ENCODE data around the gene CRLF1.

Gene CRLF1

DNA sequence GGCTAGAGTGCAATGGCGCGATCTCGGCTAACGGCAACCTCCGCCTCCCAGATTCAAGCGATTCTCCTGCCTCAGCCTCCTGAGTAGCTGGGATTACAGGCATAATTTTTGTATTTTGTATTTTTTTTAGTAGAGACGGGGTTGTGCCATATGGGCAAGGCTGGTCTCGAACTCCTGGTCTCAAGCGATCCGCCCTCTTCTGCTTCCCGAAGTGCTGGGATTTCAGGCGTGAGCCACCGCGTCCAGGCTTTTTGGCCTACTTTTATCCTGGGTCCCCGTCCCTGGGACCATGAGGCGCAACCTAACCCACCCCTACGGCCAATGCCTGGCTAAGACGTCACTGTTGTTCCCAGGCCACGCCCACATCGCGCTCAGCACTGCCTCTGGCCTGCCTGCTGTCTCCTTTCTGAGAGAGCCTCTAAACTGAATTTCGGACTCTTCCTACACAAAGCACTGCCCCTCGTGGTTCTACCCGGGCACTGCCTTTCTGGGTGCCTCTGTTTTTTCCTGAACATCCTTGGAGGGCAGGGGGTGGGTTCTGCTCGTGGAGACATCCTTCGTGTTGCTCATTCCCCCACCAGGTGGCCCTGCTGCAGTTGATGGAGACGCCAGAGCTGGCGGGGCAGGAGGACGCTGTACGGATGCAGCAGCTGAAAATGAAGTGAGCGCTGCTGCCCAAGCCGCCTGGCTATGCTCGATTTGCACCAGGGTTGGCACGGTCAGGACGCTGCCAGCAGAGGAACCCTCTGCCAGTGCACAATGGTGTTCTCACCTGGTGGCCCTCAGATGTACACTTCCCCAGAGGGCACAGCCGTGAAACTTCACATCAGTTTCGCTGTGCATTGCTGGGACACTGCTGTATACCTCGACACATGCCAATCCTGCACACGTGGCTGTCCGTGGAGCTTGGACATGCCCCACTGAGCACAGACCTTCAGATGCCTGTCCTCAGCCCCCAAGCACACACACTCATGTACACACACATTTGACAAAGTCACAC is 16.0 kb downstream of the CRLF1 start:
- peak; percentile 95 for DNase-seq

GRCh38 chr19:18589380-18590272 is 17.0 kb downstream of the CRLF1 start:
- peak; percentile 81 for DNase-seq

DNA sequence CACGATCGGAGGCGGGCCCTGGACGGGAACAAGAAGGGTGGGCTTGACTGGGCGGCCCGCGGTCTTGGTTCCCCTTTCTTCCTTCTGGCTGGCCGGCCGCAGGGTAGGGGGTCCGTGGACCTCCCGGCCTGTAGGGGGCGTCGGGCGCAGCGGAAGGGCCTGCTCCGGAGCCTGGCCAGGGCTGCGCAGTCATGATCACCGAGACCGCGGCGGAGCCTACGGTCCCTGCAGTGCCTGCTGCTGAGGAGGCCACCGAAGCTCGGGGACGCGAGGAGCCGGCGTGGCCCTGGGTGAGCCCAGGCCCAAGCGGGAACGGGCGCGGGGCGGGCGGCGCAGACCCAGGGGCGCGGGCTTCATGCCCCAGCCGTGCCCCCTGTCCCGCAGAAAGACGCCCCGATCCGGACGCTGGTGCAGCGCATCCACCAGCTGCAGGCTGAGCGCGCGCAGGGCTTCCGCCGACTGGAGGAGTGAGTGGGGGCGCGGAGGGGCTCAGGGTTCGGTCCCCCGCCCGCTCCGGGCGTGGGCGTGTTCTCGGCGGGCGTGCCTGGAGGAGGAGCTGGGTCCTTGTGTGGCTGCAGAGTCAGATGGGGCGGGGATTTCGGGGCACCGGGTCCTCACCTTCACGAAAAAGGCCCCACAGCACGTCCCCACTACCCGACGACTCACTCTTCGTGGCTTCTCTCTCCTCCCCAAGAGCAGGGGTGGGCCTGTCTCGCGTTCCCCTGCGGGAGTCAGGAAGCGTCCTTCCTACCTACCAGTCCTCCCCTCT is 17.8 kb downstream of the CRLF1 start, which contains the start of gene REX1BD:
Gene REX1BD, plus strand, starts transcription at position 188 of the 769 bp plus-strand sequence. Its CDS starts 4 bp downstream, at position 192.
- peak; percentile 65 for DNase-seq

DNA sequence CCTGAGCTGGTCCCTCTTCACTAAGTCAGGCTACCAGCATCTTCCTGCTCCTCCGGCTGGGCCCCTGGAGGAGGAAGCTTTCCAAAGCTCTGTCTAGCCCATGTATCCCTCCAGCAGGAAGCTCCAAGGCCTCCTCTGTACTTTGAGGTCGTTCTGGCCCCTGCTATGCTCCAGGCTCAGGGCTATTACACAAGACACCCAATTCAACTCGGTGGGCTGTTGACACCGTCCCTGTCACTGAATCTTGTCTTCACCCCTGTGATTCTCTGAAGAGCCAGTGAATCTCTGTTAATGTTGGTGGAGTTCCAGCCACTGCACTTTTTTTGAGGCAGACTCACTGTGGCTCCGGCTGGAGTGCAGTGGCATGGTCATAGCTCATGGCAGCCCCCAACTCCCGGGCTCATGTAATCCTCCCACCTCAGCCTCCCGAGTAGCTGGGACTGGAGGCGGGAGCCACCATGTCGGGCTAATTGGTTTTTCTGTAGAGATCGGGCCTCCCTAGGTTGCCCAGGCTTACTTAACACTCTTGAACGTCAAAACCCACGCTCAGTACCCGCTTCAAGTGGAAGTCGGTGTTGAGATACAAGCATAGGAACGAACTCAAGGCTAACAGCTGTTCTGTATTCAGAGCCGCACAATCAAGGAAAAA is 18.5 kb downstream of the CRLF1 start:
- no peak for DNase-seq

- no peak for DNase-seq
Observed at GRCh38 chr19:18587561-18587960, 19.0 kb downstream of the CRLF1 start.

GRCh38 chr19:18586306-18586705 is 20.3 kb downstream of the CRLF1 start:
- DNase-seq = no peak

- DNase-seq = no peak
Observed at GRCh38 chr19:18580311-18580710, 26.3 kb downstream of the CRLF1 start.

DNA sequence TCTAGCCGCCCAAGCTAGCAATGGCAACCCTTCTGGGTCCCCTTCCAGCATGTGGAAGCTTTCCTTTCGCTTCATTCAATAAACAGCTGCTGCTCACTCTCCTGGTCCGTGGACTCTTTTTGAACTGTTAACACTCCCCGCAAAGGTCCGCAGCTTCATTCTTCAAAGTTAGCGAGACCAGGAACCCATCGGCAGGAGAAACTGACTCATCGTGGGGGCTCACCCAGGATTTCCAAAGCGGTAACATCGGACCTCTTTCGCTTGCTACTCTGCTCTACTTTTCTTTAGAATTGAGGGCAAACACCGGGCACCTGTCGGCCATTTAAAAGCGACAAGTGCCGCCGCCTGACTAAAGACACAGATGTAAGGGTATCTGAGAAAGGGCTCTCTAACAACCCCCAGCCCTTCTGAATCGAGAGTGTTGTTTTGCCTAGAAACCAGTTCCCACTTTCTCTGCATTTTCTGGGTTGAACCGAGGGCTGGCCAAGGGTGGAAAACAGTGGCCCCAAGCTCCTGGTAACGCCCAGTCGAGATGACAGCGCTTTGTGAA is 29.2 kb downstream of the CRLF1 start:
- DNase-seq = no peak

DNA sequence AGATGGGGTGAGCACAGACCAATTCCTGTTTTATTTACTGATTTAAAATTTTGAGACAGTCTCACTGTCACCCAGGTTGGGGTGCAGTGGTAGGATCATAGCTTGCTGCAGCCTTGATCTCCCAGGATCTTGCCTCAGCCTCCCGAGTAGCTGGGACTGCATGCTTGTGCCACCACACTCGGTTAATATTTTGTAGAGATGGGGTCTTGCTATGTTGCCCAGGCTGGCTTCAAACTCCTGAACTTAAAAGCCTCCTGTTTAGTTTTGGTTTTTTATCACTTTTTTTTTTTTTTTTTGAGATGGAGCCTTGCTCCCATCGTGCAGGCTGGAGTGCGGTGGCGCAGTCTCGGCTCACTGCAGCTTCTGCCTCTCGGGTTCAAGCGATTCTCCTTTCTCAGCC is 30.2 kb downstream of the CRLF1 start:
- DNase-seq = no peak

GRCh38 chr19:18574691-18575291 is 31.8 kb downstream of the CRLF1 start:
- DNase-seq = no peak

- DNase-seq = peak; percentile 95
Observed at GRCh38 chr19:18571564-18572344, 34.8 kb downstream of the CRLF1 start, which contains the start of gene UBA52. TSS of gene UBA52 (plus strand) at chr19:18571857. CDS start at chr19:18573301, 1,444 bp downstream.

DNA sequence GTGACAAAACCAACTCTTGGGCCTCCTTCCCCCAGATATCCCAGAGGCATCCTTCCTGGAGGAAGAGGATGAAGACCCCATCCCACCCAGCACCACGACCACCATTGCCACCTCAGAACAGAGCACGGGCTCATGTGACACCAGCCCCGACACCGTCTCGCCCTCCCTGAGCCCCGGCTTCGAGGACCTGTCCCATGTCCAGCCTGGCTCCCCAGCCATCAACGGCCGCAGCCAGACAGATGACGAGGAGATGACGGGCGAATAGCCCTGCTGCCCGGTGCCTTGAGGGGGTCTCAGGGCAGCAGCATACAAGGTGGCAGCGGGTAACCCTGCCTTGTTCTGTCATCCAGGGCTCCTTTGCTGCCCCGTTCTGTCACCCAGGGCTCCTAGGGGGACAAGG is 38.2 kb downstream of the CRLF1 start:
- no peak for DNase-seq

DNA sequence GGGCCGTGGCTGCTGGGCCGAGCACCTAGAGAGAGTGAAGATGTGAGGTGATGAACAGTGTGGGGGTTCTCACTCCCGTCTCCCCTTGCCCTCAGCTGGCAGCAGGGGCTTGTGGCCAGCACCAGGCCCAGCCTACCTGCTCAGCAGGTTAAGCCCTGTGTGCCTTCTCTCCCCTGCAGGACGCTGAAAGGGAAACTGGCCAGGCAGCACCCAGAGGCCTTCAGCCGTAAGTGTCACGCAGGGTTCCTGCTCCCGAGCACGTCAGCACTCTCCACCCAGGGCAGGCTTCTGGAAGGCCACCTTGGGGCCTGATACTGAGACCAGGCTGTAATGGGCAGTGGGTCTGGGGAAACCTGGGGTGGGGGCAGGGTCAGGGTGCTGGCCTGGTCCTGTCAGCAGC is 39.6 kb downstream of the CRLF1 start:
- DNase-seq = no peak

DNA sequence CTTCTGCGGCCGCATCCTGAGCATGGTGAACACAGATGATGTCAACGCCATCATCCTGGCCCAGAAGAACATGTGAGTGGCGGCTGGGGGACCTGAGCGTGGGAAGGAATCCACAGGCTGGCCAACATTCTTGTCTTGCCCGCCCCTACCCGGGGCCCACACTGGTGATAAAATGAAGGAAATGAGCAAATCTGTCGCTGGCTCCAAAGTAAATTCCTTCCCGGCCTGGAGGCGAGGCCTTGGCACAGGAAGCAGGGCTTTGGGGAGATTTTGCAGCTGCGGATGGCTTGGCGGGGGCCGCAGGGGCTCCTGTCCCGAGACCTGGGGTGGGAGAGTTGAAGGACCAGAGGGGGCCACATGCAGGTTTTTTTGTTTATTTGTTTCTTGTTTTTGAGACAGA is 44.5 kb downstream of the CRLF1 start:
- DNase-seq = no peak

- DNase-seq = no peak
Observed at GRCh38 chr19:18559685-18560084, 46.9 kb downstream of the CRLF1 start.

GRCh38 chr19:18558604-18559003 is 48.0 kb downstream of the CRLF1 start:
- DNase-seq = no peak

GRCh38 chr19:18558202-18558555 is 48.4 kb downstream of the CRLF1 start:
- DNase-seq = no peak

DNA sequence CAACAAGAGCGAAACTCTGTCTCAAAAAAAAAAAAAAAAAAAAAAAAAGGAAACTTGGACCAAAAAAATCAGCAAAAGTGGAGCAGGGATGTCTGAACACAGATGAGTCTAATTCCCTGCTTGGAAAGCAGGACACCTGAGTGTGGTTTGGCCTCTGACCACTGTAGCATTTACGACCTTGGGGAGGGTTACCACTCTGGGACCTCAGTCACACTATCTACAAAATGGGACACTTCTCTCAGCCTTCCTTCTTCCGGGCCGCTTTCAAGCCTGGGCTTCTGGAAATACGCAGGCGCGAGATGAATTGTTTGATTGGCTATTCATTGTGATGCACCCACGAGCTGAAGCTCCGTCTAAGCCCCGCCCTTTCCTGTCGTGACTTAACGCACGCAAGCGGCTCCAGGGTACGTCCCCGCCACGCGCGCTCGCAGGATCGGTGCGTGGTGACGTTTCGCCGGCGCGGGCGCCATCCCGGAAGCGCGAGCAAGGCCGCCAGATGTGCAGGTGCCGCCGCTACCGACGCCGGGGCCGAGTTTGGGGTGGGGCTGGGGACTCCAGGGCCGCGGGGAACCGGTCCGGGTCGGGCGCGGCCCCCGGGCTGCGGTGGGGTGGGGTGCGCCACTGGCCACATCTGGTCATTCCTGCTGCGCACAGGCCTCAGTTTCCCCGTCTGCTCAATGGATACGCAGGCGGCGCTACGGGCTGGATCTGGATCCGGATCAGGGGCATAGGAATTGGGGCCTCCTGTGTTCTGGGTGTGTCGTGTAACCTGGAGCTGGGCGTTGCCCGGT is 49.0 kb downstream of the CRLF1 start, which contains the start of gene KXD1:
Gene KXD1, plus strand, starts transcription at position 460 of the 791 bp plus-strand sequence. CDS start 4,187 bp downstream, outside the sequence.
- DNase-seq = peak; percentile 96

- DNase-seq = no peak
Observed at GRCh38 chr19:18551631-18552030, 55.0 kb downstream of the CRLF1 start.

All from DMS79 treated with DMSO at 0.1 percent for 48 hours (cell line).